ENCODE data around the gene MFN2.

DNA sequence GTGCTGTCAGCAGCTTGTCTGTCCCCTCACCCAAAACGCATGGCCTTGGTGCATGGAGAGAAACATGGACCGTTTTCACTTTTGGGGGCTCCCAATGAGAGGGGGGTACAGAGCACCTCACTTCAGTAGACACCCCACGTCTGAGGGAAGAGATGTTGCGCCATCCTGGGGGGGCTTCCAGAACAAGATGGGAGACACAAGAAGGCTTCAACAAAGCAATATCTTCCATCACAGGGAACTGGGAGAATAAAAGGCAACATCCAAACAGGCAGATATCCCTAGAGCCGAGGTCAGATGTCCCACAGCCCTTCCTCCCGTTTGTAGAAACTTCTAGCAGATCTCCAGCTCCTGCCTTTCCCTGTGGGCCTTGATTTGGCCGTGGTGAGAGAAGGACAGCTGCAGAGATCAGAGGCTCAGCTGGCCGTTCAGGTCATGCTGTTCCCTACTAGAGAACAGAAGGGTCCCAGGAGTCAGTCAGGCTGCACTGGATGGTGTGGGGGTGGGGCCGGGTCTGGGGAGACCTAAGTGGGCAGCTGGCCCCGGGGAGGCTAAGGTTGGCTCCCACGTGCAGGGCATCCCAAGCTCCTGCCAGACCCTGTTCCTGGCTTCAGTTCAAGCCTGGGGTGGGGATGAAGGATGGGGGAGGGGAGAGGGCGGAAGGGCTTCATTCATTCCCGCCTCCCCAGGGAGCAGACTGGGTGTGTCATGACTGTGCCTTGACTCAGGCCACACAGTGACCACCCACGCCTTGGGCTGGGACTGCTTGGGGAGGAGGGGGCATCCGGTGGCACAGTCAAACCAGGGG, 41.3 kb upstream of the MFN2 start:
- TF ChIP-seq, protein P1, sequence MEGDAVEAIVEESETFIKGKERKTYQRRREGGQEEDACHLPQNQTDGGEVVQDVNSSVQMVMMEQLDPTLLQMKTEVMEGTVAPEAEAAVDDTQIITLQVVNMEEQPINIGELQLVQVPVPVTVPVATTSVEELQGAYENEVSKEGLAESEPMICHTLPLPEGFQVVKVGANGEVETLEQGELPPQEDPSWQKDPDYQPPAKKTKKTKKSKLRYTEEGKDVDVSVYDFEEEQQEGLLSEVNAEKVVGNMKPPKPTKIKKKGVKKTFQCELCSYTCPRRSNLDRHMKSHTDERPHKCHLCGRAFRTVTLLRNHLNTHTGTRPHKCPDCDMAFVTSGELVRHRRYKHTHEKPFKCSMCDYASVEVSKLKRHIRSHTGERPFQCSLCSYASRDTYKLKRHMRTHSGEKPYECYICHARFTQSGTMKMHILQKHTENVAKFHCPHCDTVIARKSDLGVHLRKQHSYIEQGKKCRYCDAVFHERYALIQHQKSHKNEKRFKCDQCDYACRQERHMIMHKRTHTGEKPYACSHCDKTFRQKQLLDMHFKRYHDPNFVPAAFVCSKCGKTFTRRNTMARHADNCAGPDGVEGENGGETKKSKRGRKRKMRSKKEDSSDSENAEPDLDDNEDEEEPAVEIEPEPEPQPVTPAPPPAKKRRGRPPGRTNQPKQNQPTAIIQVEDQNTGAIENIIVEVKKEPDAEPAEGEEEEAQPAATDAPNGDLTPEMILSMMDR (conservative IDR thresholded peaks at IDR 0.05; ENCODE audit: low read length): no peak
- TF ChIP-seq EZH2phosphoT487 (IDR thresholded peaks at IDR 0.05; ENCODE audit: borderline replicate concordance, low read depth, low read length): no peak
